ENCODE measurements around the gene GSTT4. TPM values are rescaled to one million over a fixed set of nuclear protein-coding genes. Genes with fewer than 3 reads are reported as not detected.

GSTT4 gene
- total and polyA plus RNA-seq, 5 donors, result not detected

DNA sequence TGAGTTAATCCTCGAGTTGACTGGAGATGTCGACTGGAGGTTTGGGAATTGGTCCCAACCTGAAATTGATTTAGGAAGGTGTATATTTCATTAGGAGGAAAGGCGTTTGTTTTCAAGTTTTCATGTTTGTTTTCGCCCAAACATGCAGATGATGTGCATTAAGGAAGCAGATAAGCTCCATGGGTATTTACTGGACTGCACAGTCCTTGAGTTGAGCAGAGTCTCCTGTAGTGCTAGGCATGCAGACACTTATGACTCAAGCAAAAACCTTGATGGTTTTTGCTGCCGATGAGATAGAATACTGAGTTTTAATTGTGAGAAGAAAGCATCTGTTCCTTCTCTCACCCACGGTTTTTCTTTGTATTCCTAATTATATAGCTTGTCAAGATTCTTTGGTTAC, 33.8 kb upstream of the GSTT4 start:
- intact Hi-C loops (cut with DNase I), result no loop called here
- no peak overlapping the region for H3K27ac ChIP-seq (ENCODE audit: low read length)
- DNase-seq (no peak), ATAC-seq (no peak)
- no peak overlapping the region for H3K4me3 ChIP-seq (ENCODE audit: low read length)
- 91% methylated on average over 6 of the region's 6 CpGs for WGBS
- peaks cover 5% of the 10 kb centered on the region for H3K4me1 ChIP-seq (ENCODE audit: control insufficient read depth, insufficient read depth, low read length)
- no peaks in the 10 kb centered on the region for H3K27me3 ChIP-seq (ENCODE audit: control insufficient read depth, insufficient read depth)
- H3K9me3 ChIP-seq (ENCODE audit: control insufficient read depth, low read length), result no peaks in the 10 kb centered on the region

DNA sequence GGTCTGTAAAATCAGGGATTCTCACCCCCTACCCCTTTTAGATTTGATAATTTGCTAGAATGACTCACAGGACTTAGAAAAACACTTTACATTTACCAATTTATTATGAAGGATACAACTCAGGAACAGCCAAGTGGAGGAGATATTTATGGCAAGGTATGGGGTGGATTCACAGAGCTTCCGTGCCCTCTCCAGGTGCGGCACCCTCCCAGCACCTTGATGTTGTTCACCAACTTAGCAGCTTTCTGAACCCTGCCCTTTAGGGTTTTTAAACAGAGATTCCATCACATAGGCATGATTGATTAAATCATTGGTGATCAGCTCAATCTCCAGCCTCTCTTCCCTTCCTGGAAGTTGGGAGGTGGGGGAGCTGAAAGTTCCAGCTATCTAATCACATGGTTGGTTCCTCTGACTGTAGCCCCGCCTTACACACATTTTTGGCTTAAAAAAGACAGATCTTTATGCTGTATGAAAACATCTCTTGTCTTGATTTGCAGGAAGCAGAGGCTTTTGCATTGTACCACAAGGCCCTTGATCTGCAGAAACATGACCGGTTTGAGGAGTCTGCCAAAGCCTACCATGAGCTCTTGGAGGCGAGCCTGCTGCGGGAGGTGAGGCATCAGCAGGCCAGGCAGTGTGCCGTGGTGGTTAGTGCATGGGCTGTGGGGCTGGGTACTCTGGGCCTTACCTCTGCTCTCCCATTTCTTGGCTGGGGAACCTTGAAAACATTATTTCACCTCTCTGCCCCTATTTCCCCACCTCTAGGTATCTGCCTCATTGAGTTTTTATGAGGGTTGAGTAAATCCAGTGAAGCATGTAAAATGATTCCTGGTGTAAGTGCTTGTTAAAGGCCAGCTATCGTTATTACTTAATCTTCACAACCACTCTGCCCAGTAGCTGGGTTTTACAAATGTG, 32.9 kb upstream of the GSTT4 start:
- Histone ChIP-seq H3K27me3 (ENCODE audit: control insufficient read depth, insufficient read depth) (no peaks in the 10 kb centered on the region), H3K4me3 (ENCODE audit: low read length) (no peak overlapping the region), H3K9me3 (ENCODE audit: control insufficient read depth, low read length) (no peaks in the 10 kb centered on the region), H3K27ac (ENCODE audit: low read length) (no peak overlapping the region), H3K4me1 (ENCODE audit: control insufficient read depth, insufficient read depth, low read length) (peaks cover 5% of the 10 kb centered on the region)
- DNase-seq, result no peak
- 93% methylated on average over 8 of the region's 8 CpGs for WGBS
- intact Hi-C loops (cut with DNase I), result no loop called here
- ATAC-seq, result no peak

DNA sequence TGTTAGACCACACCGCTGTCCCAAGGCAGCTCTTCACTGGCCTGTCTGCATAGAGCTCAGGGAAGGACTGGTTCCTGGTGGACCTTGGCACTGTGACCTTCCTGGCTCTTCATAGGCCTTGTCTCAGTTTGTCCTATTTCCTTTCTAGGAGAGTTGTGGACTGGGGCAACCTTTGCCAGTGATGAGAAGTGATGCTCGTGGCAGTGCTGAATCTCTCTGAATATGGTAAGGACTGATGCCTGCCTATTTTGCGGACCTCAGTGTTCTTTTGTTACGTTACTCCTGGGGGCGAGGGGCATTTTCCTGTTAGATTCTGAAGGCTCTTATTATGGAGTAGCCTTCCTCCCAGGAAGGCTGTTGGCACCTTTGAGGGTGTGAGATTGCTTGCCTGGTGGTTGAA, 30.0 kb upstream of the GSTT4 start:
- no peaks in the 10 kb centered on the region for H3K4me1 ChIP-seq (ENCODE audit: control insufficient read depth, insufficient read depth, low read length)
- intact Hi-C loops (cut with DNase I), result no loop called here
- no peak for ATAC-seq
- H3K9me3 ChIP-seq (ENCODE audit: control insufficient read depth, low read length), result no peaks in the 10 kb centered on the region
- H3K4me3 ChIP-seq (ENCODE audit: low read length), result no peak overlapping the region
- DNase-seq, result no peak
- no peak overlapping the region for H3K27ac ChIP-seq (ENCODE audit: low read length)
- H3K27me3 ChIP-seq (ENCODE audit: control insufficient read depth, insufficient read depth), result no peaks in the 10 kb centered on the region
- 93% methylated on average over 5 of the region's 5 CpGs for WGBS

DNA sequence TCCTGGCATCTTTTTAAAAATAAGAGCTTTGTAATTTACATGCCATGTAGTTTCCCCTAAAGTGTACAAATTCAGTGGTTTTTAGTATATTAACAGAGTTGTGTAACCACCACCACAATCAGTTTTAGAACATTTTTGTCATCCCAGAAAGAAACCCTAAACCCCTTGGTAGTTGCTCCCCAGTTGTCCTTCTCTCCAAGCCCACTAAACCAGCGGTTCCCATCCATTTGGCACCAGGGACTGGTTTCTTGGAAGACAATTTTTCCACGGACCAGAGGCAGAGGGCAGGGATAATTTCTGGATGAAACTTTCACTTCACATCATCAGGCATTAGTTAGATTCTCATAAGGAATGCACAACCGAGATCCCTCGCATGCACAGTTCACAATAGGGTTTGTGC, 28.5 kb upstream of the GSTT4 start:
- 84% methylated on average over 4 of the region's 4 CpGs for WGBS

DNA sequence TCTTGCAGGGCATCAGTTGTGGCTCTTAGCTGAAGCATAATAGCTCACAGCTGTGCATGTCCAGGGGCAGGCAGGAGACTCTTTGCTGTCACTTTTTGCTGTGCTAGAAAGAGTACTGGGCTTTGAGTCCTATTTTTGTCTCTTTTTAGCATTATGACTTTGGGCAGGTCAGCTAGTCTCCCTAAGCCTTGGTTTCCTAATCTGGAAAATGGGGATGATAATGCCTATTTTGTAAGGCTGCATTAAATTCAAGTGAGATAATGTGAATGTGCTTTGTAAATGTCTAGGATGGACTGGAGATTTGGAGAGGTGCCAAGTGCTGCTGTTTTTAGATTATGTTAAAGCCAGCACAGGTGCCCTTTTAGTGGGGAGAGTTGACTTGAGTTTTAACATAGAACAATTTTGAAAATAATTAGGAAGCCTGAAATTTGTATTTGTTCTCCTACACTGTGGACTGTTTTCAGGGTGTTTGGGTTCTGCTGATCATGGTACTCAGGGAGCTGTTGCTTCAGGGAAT, 25.0 kb upstream of the GSTT4 start:
- Histone ChIP-seq H3K27ac (ENCODE audit: low read length) (no peak overlapping the region), H3K9me3 (ENCODE audit: control insufficient read depth, low read length) (no peaks in the 10 kb centered on the region), H3K4me1 (ENCODE audit: control insufficient read depth, insufficient read depth, low read length) (peaks cover 2% of the 10 kb centered on the region), H3K4me3 (ENCODE audit: low read length) (no peak overlapping the region), H3K27me3 (ENCODE audit: control insufficient read depth, insufficient read depth) (no peaks in the 10 kb centered on the region)
- ATAC-seq, result no peak
- intact Hi-C loops (cut with DNase I), result no loop called here
- DNase-seq, result no peak

More for the DNA sequence above, 28.5 kb upstream of the GSTT4 start:
- DNase-seq, result no peak
- Histone ChIP-seq H3K27ac (ENCODE audit: low read length) (no peak overlapping the region), H3K27me3 (ENCODE audit: control insufficient read depth, insufficient read depth) (no peaks in the 10 kb centered on the region), H3K9me3 (ENCODE audit: control insufficient read depth, low read length) (no peaks in the 10 kb centered on the region), H3K4me1 (ENCODE audit: control insufficient read depth, insufficient read depth, low read length) (no peaks in the 10 kb centered on the region), H3K4me3 (ENCODE audit: low read length) (no peak overlapping the region)
- intact Hi-C loops (cut with DNase I), result no loop called here
- ATAC-seq, result no peak

DNA sequence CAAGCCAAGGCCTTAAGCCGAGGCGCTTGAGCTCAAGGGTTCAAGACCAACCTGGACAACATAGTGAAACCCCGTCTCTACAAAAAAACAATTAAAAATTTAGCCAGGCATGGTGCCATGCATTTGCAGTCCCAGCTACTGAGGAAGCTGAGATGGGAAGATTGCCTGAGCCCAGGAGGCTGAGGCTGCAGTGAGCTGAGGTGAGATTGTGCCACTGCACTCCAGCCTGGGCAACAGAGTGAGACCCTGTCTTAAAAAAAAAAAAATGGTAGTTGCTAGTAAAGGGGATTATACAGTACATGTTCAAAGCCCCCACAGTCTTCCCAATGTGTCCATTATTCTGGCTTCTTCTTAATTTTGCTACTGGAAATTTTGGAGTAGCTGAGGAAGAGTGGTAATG, 24.1 kb upstream of the GSTT4 start:
- intact Hi-C loops (cut with DNase I), result no loop called here
- DNase-seq (no peak), ATAC-seq (no peak)
- Histone ChIP-seq H3K27ac (ENCODE audit: low read length) (no peak overlapping the region), H3K4me3 (ENCODE audit: low read length) (no peak overlapping the region), H3K9me3 (ENCODE audit: control insufficient read depth, low read length) (no peaks in the 10 kb centered on the region), H3K27me3 (ENCODE audit: control insufficient read depth, insufficient read depth) (no peaks in the 10 kb centered on the region), H3K4me1 (ENCODE audit: control insufficient read depth, insufficient read depth, low read length) (peaks cover 2% of the 10 kb centered on the region)
- 90% methylated on average over 3 of the region's 3 CpGs for WGBS

DNA sequence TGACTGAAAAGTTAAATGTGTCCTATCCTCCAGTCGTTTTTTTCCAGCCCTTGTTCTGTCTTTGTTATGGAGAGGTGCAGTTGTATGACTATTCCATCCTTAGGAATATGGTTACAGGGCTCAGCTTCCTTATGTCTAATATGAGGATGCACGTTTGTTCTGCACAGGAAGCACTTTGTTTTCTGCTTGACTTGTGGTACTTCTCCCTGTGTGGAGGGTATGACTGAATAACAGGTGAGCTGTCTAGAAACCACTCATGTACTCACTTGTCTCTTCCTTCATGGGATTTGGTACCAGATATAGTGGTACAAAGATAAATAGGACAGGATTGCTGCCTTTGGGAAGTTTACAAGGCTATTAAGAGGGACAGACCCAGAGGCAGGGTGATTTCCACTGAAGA, 23.3 kb upstream of the GSTT4 start:
- no peaks in the 10 kb centered on the region for H3K9me3 ChIP-seq (ENCODE audit: control insufficient read depth, low read length)
- no peaks in the 10 kb centered on the region for H3K27me3 ChIP-seq (ENCODE audit: control insufficient read depth, insufficient read depth)
- H3K27ac ChIP-seq (ENCODE audit: low read length), result no peak overlapping the region
- intact Hi-C loops (cut with DNase I), result no loop called here
- 32% methylated on average over 2 of the region's 2 CpGs for WGBS
- H3K4me3 ChIP-seq (ENCODE audit: low read length), result no peak overlapping the region
- H3K4me1 ChIP-seq (ENCODE audit: control insufficient read depth, insufficient read depth, low read length), result peaks cover 2% of the 10 kb centered on the region
- no peak for DNase-seq
- no peak for ATAC-seq

DNA sequence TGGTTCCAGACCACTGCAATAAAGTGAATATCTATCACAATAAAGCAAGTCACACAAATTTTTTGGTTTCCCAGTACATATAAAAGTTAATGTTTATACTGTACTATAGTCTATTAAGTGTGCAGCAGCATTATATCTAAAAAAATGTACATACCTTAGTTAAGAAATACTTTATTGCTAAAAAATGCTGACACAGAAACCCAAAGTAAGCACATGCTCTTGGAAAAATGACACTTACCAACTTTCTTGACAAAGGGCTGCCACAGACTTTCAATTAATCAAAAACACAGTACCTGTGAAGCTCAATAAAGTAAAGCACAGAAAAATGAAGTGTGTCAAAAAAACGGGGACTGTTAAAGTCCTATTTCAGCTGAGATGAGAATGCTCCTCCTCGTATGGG, 22.7 kb upstream of the GSTT4 start:
- H3K27ac ChIP-seq (ENCODE audit: low read length), result no peak overlapping the region
- ATAC-seq, result no peak
- intact Hi-C loops (cut with DNase I), result no loop called here
- 66% methylated on average over 2 of the region's 2 CpGs for WGBS
- no peaks in the 10 kb centered on the region for H3K27me3 ChIP-seq (ENCODE audit: control insufficient read depth, insufficient read depth)
- H3K4me3 ChIP-seq (ENCODE audit: low read length), result no peak overlapping the region
- DNase-seq, result no peak
- peaks cover 2% of the 10 kb centered on the region for H3K4me1 ChIP-seq (ENCODE audit: control insufficient read depth, insufficient read depth, low read length)
- no peaks in the 10 kb centered on the region for H3K9me3 ChIP-seq (ENCODE audit: control insufficient read depth, low read length)

DNA sequence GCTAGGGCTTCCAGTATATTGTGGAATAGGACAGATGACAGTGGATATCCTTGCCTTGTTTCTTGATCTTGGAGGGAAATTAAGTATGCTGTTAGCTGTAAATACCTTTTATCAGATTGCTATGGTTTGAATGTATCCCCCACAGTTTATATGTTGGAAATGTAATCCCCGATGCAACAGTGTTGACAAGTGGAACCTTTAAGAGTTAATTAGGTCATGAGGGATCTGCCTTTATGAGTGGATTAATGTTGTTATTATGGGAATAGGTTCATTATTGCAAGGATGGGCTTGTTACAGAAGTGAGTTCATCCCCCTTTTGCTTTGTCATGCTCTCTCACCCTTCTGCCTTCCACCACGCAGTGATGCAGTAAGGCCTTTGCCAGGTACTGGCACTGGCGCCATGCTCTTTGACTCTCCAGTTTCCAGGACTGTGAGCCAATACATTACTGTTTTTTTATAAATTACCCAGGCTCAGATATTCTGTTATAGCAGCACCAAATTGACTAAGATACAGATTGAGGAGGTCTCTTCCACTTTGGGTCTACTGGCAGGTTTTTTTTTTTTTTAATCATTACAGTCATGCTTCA, 22.2 kb upstream of the GSTT4 start:
- ATAC-seq (no peak), DNase-seq (no peak)
- Histone ChIP-seq H3K9me3 (ENCODE audit: control insufficient read depth, low read length) (no peaks in the 10 kb centered on the region), H3K27me3 (ENCODE audit: control insufficient read depth, insufficient read depth) (no peaks in the 10 kb centered on the region), H3K4me3 (ENCODE audit: low read length) (no peak overlapping the region), H3K4me1 (ENCODE audit: control insufficient read depth, insufficient read depth, low read length) (peaks cover 2% of the 10 kb centered on the region), H3K27ac (ENCODE audit: low read length) (no peak overlapping the region)
- intact Hi-C loops (cut with DNase I), result no loop called here
- WGBS, result 88% methylated on average over 3 of the region's 3 CpGs

DNA sequence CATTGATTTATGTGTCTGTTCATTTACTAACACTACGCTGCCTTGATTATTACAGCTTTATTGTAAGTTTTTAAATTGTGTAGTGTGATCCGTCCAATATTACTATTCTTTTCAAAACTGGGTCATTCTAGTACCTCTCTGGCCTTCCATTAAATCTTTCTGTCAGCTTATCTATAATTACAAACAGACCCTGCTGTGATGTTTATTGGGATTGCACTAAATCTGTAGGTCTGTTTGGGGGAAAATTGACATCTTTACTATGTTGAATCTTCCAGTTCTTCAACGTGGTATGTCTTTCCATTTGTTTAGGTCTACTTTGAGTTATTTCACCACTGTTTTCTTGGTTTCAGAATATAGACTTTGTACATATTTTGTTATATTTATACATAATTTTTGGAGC, 21.5 kb upstream of the GSTT4 start:
- no peaks in the 10 kb centered on the region for H3K27me3 ChIP-seq (ENCODE audit: control insufficient read depth, insufficient read depth)
- ATAC-seq (no peak), DNase-seq (no peak)
- no peak overlapping the region for H3K27ac ChIP-seq (ENCODE audit: low read length)
- WGBS, result 95% methylated on average over 3 of the region's 3 CpGs
- intact Hi-C loops (cut with DNase I), result no loop called here
- peaks cover 2% of the 10 kb centered on the region for H3K4me1 ChIP-seq (ENCODE audit: control insufficient read depth, insufficient read depth, low read length)
- H3K4me3 ChIP-seq (ENCODE audit: low read length), result no peak overlapping the region
- H3K9me3 ChIP-seq (ENCODE audit: control insufficient read depth, low read length), result no peaks in the 10 kb centered on the region

DNA sequence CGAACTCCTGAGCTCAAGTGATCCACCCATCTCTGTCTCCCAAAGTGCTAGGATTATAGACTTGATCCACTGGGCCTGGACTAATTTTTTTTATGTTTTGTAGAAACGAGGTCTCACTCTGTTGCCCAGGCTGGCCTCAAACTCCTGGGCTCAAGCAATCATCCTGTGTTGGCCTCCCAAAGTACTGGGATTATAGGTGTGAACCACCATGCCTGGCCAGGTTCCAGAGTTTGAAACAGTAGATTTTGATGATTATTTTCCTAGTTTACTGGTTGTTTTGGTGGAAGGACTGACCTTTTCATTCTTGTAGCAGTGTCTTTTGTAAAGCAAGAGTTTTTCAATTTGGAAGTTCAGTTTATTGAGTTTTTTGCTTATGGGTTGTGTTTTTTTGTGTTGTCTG, 20.8 kb upstream of the GSTT4 start:
- peaks cover 2% of the 10 kb centered on the region for H3K4me1 ChIP-seq (ENCODE audit: control insufficient read depth, insufficient read depth, low read length)
- no peaks in the 10 kb centered on the region for H3K9me3 ChIP-seq (ENCODE audit: control insufficient read depth, low read length)
- WGBS, result 91% methylated on average over 2 of the region's 2 CpGs
- H3K4me3 ChIP-seq (ENCODE audit: low read length), result no peak overlapping the region
- DNase-seq, result no peak
- H3K27ac ChIP-seq (ENCODE audit: low read length), result no peak overlapping the region
- no peak for ATAC-seq
- no peaks in the 10 kb centered on the region for H3K27me3 ChIP-seq (ENCODE audit: control insufficient read depth, insufficient read depth)
- intact Hi-C loops (cut with DNase I), result no loop called here

Measured in right cardiac atrium (tissue), 5 donors.